ELR (cell line): ENCODE measurements around the gene STOML1.

Source experiments
- DNase-seq: peaks from one replicate; pipeline ENCODE4 v3.0.0-alpha.2; 2015; ENCODE audit warnings: low read depth

STOML1 gene

DNA sequence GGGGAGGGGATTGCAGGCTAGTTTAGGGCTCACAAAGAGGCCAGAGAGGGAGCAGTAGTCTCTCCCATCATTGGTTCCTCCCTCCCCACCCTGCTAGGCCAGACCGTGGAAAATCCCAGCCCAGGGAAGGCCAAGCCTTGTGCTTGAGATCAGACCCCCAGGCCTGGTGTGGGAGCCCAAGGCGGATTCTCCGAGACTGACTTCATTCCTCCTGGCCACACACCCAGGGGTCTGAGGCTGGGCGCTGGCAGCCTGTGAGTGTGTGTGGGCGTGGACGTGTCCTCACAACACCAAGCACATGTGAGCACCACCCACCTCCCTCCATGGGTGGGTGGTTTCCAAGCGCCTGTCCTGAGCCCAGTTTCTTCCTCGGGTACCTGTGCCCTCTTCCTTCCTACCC is 61.7 kb downstream of the STOML1 start:
- DNase-seq, result peak; percentile 71

DNA sequence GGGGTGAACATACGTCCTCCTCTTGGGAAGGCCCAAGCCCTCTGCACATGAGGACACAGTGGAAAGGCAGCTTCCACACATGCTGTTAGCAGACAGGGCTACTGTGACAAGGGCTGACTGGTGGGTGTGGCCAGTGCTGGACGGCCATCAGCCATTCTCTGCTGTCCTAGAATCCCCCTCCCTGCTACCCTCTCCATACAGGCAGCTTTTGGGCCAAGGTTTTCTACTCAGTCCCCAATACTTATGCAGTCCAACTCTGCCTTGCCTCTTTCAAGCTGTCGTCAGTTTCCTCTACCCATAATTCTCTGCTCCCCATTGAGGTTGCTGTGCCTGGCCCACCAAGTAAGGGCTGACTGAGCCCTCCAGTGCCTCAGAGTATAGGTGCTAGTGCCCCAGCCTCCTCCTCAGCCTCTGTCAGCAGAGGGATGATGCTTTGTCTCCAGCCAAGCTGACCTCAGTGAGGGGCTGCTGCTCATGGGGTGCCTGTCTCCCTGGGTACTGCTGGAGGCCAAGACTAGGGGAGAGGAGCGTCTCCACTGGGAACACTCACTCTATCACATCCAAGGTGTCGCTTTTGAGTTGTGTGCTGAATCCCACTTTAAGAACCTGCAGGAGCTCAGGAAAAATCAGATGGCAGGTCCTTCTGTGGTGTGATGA is 63.0 kb downstream of the STOML1 start:
- DNase-seq, result no peak
